GM21390 (cell line): Measurements from ENCODE around the gene ADSS1.
A peak's percentile ranks its signal among the peaks of the same experiment; 100 is the strongest.

ENCODE experiments used
- ATAC-seq: cut with Tn5 transposase; IDR thresholded peaks from one replicate; pipeline ENCODE4 v1.9.1; 2021; ENCODE audit not compliant: unreplicated experiment

Gene ADSS1

DNA sequence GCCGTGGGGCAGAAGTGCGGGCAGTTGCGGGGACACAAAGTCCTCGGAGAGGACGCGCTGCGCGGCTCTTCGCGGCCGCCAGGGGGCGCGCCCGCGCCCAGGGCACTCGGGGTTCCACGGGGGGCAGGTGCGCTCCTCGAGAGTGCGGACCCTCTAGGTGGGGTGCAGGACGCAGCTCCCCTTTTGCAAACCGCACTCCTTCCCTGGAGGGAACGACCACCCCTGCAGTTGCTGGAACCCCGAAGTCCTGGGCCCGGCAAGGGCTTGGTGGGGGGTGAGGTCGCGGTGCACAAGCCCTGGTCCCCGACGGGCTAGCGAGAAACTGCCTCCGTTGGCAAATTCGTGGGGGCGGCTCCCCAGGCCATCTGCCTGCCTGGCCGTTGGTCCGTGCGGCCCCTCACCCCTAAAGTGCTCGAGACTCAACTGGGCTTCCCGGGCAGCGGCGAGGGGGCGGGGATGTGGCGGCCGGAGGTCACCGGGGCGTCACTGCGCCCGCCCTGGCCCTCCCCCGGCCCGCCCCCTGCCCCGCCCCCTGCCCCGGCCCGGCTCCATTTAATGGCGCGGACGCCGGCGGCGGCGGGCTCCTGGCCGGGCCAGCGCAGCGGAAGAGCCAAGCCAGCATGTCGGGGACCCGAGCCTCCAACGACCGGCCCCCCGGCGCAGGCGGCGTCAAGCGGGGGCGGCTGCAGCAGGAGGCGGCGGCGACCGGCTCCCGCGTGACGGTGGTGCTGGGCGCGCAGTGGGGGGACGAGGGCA is at the start of gene ADSS1:
ADSS1 (plus strand) TSS at position 579 of the 756 bp plus-strand sequence; CDS start at position 621, 42 bp downstream.
- peak; percentile 57 for ATAC-seq

DNA sequence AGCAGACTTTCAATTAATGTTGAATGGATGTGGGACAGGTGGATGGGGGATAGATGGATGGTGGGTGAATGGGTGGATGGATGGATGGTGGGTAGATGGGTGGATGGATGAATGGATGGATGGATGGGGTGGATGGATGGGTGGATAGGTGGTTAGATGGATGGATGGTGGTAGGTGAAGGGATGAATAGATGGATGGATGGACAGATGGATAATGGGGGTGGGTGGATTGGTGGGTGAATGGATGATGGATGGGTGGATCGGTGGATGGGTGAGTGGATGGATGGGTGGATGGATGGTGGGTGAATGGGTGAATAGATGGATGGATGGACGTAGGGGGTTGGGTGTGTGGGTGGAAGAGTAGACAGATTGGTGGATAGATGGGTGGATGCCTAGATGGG is 48.6 kb upstream of the ADSS1 start:
- no peak for ATAC-seq

DNA sequence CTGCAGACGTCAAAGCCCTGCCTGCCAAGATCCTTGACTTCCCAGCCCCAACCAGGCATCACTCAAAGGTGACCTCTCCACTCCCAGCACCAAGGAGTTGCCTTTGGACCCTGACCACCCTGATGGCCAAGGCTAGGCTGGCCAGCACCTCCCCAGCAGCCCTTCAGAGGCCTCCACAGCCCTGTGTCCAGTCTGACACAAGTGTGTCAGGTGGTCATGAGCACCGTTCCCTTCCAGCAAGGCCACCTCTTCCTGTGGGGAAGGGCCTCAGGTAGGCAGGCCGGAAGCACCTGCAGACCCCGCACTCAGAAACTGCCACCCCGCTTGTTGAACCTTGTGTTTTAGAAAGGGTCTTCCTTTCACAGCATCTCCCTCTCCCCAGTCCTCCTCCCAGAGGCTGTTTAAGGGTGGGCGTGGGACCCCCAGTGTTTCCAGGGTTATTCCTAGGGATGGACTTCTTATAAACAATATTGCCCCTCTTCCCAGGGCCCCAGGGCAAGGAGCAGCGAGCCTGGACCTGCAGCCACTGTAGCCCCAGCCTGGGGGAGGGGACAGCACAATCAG is 47.8 kb upstream of the ADSS1 start:
- ATAC-seq: no peak

DNA sequence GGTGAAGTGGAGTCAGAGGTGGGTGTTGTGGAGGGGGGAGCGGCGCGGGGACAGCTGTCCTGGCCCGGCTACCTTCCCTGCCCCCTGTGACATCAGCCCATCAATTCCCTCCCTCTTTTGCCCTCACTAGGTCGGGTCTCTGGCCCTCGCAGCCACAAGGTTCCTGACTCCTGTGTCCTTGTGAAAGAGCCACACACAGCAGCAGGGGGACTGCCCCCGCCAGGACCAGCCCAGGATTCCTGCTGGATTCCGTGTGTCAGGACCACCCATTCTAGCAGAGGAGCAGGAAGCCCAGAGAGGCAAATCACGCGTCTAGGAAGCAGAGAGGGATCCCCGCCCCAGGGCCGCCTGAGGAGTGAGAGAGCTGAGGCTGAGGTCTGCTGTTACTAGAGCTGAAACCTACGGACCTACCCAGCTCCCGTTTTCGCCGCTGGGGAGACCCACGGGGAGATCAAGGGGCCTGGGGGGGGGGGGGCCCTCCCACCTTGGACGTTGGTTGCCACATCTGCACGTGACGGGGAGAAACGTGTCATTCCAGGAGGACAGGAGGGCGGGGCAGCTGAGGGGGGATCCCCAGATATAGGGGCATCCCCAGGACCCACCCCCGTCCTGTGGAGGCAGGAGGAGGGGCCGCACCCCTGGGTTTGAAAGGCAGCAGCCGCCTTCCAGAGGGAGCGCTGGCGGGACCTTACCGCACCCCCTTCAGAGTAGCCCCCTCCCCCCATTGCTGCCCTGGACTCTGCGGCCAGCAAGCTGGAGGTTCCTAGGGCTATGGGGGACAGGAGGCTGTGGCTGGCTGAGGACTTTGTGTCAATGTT is 47.1 kb upstream of the ADSS1 start:
- peak; percentile 21 for ATAC-seq

DNA sequence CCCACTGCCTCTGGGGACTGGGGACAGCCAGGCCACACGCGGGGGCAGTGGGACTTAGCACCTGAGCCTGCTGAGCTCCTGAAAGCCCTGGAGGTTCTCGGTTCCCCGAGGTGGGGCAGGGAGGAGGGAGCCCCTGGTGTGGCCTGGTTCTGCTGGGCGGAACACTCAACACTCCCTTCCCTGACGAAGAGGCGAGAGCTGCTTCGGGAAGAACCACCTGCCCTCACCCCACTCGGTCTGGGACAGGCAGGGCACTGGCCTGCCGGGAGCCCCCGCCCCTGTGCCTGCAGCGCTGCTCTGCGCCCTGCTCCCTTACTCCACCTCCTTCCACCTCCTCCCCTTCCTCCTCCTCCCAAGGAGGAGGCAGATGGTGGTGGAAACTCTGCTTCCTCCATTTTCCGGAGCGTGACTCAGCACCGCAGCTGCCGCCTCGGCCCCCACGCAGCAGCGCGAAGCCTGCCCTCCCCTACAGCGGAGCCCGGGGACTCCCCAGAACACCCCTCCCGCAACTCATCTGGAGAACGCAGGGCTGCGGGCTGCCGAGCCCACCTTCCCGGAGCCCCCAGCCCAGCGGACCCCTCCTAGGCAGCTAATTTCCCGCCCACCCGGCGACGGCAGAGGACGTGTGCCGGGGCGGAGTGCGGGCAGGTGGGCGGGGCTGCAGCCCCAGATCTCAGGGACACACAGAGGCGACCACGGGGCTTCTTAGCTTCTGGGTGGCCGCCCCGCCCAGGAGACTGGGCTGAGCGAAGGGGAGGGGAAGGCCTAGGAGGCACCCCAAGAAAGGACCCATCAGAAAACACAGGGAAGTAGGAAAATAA is 46.3 kb upstream of the ADSS1 start:
- peak; percentile 45 for ATAC-seq

DNA sequence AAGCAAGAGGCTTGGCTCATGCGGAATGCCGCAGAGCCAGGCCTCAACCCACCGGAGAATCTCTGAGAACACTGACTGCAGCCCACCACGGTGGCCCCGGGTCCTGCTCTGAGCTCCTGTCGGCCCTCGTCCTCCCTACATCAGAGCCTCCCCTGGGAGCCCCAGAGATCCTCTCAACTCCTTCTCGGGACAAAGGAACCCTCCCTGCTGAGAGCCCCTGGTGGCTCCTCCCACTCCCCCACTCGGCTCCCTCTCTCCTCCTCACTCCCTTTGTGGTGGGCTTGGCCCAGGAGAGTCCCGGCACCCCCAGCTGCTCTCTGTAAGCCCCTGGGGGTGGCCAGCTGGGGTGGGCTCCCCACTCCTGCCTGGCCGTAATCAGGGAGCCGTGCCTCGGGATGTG is 45.7 kb upstream of the ADSS1 start:
- ATAC-seq: no peak

DNA sequence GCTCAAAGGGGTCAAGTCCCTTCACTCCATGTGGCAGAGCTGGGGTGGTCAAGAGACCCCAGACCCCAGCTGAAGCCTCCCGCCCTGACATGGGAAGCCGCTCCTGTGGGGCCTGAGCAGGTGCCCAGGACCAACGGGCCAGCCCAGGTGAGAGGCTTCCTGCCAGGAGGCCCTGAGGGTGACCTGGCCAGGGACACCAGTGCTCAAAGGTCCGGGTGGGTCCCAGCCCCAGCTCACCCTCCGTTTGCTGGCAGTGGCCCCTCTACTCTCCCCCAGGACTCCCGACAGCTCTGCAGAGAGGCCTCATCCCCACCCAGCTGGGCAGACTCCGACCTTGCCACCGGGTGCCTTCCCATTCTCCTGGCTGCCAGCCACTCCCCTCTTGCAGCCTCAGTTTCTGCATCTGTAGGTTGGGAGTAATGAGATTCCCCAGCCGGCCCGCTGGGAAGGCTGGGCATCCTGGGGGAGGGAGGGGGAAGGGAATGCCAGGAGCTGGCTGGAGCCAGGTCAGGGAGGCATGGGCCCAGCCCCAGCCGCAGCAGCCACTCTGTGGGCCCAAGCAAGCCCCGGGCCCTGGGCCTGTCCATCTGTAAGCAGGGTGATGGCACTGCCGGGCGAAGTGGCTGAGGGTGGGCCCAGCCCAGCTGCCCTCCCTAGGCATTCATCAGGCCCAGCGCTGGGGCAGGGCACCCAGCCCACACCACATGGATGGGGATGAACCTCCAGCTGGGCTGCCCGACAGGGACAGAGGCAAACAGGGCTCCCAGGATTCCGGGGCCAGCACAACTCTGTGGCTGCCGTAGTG is 44.9 kb upstream of the ADSS1 start:
- ATAC-seq: no peak

DNA sequence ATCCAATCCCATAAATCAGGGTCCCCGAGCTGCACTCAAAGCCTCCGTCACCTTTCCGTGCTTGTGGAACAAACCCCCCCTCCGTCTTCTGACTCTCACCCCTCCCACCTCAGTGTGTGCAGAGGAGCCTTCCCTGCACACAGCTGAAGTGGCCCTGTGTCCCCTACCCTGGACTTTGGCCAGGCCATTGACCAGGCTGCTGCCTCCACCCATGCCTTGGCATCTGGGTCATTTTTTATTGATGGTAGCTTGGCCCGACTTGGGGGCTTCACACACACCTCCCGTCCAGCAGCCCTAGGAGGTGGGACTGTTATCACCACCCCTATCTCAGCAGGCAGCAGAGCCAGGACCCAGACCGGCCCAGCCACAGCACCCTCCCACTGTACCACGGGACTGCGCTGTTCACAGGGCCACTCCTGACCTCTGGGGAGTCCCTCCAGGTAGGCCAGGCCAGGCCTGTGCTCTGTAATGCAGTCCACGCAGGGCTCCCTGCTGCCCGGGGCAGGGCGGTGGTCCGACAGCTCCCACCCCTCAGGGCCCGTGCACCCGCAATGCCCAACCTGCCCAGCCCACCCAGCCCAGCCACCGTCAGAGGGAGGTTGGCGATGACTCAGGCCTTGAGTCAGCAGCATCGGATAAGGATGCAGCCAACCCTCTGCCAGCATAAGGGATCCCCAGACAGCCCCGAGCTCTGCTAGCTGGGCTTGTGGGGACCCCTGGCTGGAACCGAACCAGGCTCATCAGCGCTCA is 43.8 kb upstream of the ADSS1 start:
- ATAC-seq: no peak

DNA sequence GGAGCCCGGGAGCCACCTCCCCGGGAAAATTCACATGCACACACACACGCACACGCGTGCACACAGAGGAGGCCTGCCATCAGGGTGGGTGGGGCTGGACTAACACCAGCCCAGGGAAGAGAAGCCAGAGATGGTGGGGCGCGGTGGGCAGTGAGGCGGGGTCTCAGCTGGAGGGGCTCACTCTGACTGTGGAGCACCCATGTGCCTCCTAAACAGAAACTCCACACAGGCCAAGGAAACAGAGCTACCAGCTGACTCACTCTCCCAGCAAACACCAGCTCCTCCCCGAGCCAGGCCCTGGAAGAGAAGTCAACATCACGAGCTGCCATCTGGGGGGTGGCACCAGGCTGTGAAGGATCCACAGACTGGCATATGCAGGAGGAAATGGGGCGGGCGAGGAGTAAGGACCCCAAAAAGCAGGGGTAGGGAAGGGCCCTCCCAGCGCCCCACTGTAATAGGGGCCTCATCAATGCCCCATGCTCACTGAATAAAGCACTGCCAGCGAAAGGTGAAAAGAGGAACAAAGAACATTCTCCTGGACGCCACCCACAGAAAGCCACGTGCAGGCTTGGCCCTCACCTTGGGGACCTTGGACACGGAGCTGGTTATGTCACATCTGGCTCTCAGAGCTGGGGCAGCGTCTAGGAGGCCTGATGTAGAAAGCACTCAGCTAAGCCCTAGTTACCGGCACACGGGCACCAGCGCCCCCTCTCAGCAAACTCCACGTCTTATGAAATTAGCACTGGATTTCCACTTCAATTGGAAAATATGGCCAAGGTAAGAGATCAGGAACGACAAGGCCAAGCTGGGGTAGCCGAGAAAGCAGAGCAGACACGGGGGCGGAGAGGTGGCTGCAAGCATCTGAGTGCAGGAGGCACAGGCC is 43.0 kb upstream of the ADSS1 start:
- ATAC-seq: peak; percentile 42

DNA sequence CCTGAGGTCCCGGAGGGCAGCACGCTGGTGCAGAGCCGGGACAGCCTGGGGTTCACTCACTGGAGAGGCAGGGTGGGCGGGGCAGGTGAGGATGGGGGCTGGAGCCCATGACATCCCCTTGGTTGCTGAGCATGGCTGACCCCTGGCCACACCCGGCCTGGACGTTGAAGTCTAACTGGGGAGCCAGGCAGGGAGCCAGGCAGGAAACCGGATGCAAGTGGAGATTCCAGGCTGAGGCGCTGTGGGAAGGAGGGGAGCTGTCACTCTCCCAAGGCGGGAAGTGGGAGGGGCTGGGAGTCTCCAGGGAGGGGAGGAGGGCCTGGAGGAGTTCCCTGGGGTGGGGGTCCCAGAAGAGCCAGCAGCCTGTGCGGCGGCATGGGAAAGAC is 42.3 kb upstream of the ADSS1 start:
- ATAC-seq: no peak

DNA sequence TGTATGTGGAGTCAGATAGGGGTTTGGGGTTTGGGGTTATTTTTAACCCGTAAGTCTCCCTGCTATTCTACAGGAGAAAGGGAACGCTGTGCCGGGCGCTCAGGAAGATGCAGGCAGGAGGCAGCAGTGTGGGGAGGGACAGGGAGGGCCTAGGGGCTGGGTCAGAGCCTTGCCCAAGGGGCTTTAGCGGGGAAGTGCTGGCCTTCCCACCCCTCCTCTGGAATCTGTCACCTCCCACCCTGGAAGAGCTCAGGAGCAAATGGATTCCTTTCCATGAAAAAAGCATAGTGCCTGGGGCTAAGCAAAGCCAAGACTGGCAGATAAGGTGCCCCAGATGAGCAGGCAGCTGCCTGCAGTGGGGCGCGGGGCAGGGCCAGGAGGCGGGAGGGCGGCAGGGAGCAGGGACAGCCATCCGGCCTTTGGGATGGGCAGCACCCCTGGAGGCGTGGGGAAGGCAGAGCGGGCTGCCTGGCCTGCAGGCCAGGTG is 41.9 kb upstream of the ADSS1 start:
- no peak for ATAC-seq

DNA sequence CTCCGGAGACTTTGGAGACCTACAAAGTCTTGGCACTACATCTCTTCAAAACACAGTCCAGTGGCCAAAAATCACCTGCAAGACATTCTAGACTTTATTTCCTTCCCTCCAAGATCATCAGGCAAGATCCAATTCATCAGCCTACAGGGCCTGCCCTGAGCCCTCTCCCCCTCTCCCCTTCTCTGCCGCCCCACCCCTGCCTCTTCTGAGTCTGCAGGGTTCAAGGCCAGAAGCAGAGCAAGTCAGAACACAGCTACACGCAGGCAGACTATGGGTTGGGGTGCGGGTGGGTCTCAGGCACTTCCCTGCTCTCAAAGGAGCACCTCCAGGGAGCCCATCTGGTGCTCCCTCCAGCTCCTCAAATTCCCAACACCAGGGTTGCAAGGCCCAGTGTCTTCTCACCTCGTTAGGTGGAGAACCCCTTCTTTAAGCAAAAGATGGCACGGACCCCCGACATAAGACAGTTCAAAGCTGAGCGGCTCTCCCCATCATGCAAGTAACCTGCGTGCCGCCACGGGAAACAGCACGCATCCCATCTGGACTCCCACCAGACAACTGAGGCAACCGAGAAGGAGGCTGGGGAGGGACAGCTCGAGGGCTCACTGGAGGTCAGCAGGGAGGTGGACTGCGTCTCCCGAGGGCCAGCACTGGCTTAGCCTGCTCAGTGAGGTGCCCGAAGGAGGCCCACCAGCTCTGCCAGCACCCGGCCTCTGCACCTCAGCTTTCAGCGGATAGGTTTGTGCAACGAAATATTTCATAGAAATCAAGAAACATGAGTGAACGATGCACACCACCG is 40.2 kb upstream of the ADSS1 start:
- no peak for ATAC-seq

DNA sequence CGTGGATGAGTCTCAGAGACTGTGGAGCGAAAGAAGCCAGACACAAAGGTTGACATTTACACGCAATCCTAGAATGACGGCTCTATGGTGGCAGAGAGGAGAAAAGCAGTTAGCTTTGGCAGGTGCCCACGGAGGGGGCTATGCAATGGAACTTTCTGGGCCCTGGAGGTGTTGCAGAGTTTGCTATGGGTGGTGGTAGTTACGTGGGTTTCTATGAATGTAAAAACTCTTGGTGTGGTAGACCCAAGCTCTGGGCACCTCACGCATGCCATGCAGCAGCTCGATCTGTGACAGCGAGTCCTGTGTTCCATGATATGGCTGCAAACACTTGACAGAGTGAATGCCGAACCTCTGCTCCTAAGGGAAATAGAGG is 39.6 kb upstream of the ADSS1 start:
- ATAC-seq: no peak

DNA sequence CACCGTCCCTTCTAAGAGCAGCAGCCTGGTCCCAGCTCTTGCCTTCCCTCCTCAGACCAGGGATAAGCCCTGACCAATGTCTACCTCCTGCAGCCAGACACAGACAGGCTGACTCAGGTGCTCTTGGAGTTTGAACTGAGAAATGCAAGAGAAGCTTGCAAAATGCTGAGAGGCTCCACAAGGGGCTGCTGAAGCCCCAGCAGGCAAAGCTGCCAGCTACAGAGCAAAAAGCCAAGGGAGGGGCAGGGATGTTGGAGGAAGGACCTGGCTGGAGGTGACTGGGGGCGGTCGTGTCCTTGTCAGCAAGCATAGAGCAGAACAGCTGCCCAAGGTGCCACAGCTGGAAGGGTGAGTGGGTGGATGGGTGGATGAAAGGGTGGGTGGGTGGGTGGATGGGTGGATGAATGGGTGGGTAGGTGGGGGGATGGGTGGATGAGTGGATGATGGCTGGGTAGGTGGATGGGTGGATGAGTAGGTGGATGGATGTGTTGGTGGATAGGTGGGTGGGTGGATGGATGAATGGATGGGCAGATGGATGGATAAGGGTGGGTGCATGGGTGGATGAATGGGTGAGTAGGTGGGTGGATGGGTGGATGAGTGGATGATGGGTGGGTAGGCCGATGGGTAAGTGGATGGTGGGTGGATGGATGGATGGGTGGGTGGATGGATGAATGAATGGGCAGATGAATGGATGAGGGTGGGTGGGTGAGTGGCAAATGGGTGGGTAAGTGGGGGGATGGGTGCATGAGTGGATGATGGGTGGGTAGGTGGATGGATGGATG is 38.6 kb upstream of the ADSS1 start:
- ATAC-seq: no peak

DNA sequence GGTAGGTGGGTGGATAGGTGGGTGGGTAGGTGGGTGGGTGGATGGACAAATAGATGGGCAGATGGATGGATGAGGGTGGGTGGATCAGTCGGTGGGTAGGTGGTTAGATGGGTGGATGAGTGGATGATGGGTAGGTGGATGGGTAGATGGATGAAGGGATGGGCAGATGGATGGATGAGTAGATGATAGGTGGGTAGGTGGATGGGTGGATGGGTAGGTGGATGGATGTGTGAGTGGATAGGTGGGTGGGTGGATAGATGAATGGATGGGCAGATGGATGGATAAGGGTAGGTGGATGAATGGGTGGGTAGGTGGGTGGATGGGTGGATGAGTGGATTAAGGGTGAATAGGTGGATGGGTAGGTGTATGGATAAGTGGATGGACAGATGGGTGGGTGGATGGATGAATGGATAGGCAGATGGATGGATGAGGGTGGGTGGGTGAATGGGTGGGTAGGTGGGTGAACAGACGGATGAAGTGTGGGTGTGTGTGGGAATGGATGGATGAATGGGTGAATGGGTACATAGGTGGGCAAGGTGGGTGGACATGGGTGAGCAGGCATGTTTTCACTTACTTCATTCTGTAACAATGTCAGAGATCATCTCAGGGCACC is 37.9 kb upstream of the ADSS1 start:
- ATAC-seq: no peak
